GM21723 (cell line): ENCODE data around the gene SNAPIN.
A peak's percentile ranks its signal among the peaks of the same experiment; 100 is the strongest.
"Not testable (repeated sequence)": the region's sequence is repeated elsewhere in the genome, so short reads cannot be mapped to it uniquely, and the experiment has no call there.

Experiments
- ATAC-seq: cut with Tn5 transposase; IDR thresholded peaks from one replicate; pipeline ENCODE4 v1.9.1; 2021; ENCODE audit warnings: mild to moderate bottlenecking, moderate library complexity; ENCODE audit not compliant: unreplicated experiment

The SNAPIN gene

DNA sequence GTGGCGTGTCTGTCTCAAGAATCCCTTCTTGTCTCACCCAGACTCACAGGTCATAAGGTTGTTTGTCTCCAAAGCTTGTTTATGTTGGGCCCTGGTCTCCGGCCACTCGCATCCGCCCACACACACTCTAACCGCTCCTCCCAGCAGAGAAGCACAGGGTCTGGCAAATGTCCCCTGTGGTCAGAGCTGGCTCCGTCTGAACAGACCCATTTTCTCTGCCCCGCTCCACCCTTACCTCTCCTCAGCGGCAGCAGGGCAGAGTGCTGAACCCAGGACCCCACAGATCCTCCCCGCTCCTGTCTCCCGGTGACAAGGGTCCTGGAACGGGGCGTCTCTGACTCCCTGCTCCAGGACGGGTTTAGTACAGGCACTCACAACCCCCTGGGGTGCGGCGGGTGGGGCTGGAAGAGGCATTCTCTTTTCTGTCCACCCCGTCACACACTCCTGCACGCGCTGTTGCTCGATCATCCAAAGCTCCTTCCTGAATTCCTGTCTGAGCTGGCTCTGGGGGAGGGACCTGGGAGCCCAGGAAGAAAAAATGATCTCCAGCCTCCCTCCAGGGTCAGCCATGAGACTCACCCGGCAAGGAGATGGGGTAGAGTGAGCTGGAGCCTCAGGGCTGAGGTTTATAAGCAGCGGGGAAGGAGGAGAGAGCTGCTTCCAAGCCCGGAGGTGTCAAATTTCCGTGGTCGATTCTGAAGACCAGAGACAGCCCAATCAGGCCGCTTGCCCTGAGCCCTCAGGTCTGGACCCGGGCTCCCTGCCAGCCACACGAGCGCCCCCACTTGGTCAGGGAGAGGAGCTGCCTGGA, 31.4 kb upstream of the SNAPIN start, which contains the start of gene S100A13:
Gene S100A13, minus strand, starts transcription at position 602 of the 811 bp plus-strand sequence. CDS start 1,033 bp downstream, outside the sequence.
- no peak for ATAC-seq

DNA sequence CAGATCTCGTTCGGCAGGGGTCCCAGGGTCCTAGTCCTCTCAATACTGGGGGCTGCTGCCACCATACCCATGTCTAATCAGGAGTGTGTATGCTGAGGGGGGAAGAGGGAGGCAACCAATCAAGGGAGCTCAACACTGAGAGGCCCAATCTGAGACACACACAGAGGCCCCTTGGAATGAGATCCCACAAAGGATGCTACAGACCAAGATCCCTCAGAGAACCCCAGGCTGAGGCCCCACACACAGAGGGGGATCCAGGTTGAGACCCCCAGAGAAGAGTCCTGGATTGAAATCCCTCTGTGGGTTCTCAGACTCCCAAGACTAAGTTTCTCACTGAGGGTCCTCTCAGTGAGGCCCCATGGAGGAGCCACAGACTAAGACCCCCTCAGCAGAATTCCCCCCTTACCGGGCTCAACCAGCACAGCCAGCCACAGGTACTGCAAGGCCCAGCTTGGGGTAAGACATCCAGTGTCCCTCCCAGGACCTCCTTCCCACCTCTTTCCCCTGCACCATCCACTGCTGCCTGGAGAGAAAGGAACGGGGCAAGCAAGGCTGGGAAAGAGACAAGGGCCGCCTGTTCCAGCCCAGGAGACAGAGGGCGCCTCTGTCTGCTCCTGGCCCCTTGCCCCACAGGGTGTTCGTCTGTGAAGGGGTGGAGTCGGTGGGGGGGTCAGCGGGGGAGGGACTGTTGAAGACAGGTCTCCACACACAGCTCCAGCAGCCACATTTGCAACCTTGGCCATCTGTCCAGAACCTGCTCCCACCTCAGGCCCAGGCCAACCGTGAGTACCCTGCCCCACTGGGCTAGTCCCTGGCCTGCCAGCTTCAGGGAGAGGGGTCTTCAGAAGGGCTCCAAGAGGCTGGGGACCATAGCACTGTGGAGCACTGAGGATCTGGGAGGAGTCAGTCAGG, 30.5 kb upstream of the SNAPIN start, which contains the start of gene S100A1:
Gene S100A1, plus strand, starts transcription at position 720 of the 912 bp plus-strand sequence. CDS start 2,088 bp downstream, outside the sequence.
- ATAC-seq: no peak

DNA sequence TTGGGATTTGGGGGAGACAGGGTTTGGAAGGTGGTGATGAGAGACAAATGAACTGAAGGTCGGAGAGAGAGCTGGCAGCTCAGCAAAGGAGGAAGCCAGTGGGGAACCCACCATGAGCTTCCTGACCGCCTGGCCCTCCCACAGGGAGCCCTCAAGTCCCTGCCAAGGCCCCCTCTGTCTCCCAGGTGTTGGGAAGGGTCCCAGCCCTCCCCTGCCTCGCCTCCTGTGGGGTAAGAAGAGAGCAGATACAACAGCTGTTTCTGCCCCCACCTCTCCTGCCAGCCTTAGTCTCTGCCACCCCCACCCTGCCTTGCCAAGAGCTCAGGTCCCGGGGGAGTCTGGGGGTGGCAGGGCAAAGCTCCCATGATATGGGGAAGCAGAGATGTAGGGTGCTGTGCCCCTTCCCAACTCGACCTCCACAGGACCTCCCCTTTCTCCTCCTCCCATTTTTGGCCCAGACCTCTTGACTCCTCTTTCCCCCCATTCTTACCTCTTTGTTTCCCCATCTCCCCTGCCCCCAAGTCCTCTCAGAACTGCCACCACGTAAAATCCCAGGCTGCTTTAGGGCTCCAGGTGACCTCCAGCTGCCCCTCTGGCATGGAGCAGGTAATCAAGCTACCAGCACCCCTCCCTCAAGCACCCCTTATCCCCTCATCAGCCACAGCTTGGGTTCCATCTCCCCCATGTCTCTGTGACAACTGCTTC, 29.7 kb upstream of the SNAPIN start:
- no peak for ATAC-seq

DNA sequence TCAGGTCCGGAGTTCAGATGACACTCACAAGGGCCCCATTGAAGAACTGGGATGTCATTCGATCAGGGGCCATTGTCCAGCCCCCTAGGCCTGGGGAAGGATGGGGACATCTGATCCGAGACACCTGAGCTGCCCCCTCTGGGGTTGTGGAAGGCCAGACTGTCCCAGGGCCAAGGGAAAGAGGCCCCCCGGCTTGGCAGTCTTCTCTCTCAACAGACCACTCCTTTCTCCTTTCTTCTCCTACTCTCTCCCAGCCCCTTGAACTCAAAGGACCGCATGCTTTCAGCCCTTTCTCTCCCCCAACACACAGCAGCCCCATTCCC, 29.2 kb upstream of the SNAPIN start:
- ATAC-seq: no peak

DNA sequence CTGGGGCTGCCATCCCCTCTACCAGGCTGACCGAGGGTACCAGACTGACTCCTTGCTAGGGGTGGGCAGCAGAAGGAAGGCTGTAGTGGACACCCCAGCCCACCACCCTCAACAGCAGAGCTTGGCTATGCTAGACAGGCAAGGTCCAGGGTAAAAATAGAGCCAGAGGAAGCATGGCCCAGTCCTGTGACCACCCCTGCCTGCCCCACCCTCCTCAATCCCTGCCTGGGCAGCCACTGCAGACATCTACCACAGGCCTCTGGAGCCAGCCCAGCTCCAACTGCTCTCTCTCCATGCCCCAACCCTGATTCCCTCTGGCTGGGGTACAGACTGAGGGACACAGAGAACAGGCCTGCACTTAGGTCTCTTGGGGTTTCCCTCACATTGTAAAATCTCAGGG, 28.5 kb upstream of the SNAPIN start:
- ATAC-seq: no peak

DNA sequence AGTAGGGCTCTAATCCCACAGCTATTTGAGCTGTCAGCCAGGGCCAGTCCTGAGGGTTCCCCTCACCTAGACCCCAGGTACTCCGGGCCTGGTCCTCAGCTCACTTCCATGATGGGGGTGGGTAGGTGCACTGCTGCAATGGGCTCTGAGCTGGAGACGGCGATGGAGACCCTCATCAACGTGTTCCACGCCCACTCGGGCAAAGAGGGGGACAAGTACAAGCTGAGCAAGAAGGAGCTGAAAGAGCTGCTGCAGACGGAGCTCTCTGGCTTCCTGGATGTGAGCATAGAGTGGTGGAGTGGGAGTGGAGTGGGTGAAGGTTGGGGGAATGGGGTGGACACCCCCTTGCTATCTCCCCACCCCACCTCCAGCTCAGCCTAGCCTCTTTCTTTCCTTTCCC, 28.1 kb upstream of the SNAPIN start:
- no peak for ATAC-seq

DNA sequence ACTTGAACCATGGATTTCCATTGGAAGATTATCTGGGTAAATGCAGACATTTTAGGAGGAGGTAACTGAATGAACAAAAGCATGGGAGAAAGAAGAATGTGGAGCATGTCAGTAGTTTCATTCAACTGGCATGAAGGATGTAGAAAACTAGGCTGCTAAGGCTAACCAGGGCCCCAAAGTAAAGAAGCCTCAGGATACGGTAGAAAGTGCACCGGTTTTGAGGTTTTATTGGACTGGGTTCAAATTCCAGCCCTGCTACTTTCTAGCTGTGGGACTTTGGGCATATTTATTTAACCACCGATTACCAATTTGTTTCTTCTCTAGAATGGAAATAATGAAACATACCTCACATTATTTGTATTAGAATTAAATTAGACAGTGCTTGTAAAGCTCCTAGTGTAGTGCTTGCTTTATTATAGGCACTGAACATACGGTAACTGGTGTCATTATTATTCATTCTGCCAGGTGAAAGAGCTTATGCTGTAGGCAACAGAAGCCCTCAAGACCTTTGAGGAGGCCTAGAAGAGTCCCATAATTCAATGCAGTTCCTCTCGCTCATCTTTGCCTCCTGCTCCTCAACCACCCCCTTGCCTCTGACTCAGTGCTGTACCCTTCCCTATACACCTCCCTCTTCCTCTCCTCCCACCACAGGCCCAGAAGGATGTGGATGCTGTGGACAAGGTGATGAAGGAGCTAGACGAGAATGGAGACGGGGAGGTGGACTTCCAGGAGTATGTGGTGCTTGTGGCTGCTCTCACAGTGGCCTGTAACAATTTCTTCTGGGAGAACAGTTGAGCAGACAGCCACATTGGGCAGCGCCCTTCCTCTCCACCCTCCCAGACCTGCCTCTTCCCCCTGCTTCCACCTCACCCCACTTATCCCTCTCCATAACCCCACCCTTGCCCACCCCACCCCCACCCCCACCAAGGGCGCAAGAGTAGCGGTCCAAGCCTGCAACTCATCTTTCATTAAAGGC, 27.2 kb upstream of the SNAPIN start:
- no peak for ATAC-seq

DNA sequence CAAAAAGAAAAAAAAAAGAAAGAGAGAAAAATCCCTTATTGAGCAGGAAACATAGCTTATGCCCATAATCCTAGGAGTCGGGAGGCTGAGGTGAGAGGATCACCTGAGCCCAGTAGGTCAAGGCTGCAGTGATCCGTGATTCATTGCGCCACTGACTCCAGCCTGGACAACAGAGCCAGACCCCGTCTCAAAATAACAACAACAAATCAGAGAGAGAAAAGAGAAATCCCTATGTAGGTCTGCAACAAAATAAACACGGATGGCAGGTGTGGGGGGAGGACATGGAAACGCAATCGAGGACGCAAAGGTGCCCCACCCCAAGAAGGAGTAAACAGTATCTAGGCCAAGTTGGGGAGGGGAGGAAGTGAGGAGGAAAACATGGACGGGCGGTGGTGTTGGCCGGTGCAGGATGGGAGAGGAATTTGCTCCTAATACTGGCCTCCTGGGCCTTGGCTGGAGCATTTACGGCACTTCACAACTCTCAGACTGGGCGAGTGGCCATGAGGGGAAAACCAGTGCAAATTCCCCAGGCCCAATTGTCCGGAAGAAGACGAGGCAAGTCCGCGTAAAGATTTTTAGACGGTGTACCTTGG, 25.2 kb upstream of the SNAPIN start:
- ATAC-seq: no peak

DNA sequence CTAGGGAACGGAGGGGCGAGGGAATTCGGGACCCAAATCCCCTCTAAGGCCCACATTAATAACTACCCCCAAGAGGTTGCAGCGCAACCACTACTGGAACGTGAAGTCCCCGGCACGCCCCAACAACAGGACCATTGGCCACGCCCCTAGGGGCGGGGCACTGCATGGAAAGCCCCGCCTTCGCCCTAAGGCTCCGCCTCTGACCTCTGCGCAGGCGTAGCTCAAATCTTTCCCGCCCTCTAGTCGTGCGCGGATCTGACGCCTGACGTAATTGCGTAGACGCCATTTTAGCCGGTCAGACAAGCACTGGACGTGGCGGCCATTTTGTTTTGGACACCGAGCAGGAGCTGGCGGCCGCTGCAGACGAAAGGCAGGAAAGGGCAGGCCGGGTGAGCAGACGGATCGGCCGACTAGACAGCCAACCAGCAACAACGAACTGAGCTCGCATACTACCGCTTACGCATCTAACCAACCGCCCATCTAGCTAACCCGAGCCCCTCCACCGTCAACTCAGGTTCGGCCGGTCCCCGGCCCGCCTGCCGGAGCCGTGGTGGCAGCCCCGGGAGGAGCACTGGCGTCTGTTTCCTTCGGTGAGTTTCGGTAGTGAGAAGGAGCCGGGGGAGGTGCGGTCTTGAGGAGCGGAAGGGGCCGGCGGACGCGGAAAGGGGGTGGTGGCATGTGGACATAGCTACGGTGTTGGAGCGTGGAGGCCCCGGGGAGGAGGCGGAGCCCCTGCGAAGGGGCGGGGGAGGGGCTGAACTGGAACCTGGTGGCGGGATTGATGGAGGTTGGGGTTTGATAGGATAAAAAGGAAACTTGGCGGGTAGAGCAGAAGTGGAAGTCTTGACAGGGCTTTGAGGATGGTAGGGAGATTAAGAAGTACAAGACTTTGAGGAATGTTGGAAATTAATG, 24.5 kb upstream of the SNAPIN start, which contains the start of gene CHTOP:
Gene CHTOP, plus strand, starts transcription at position 313 of the 912 bp plus-strand sequence. CDS start 2,523 bp downstream, outside the sequence.
- peak; percentile 90 for ATAC-seq

DNA sequence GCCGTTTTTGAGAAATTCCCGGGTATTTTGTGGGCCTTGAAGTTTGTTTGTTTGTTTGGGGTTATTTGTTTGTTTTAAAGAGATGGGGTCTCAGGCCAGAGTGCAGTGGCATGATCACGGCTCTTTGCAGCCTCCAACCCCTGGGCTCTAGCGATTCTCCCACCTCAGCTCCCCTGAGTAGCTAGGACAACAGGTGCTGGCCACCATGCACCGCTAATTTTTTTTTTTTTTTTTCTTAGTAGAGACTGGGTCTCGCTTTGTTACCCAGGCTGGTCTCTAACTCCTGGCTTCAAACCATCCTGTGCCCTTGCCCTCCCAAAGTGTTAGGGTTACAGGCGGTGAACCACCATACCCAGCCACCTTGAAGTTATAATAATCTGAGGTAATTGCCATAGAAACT, 22.6 kb upstream of the SNAPIN start:
- no peak for ATAC-seq

DNA sequence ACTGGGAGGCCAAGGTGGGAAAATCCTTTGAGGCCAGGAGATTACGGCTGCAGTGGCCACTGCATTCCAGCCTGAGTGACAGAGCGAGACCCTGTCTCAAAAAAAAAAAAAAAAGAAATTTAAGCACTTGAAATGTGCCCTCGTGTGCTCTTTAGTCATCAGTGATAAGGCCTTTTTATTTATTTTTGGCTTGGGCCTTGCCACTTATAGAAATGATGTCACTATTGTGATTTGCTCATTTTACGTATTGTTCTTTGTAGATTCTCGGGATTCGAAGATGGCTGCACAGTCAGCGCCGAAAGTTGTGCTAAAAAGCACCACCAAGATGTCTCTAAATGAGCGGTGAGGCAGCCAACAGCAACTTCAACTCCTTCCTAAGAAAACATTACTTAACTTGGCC, 22.2 kb upstream of the SNAPIN start:
- no peak for ATAC-seq

DNA sequence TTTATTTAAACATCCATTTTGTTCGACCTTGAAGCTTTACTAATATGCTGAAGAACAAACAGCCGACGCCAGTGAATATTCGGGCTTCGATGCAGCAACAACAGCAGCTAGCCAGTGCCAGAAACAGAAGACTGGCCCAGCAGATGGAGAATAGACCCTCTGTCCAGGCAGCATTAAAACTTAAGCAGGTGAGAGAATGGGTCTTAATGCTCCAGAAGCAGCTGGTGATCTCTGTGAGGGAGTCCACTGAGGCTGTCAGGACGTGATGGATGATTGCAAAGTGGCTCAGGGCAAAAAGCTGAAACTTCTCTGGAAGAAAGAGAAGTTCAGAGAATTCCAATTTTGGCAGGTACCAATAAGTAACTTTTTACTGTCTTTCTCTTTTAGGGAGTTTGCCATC, 20.2 kb upstream of the SNAPIN start:
- ATAC-seq: no peak

DNA sequence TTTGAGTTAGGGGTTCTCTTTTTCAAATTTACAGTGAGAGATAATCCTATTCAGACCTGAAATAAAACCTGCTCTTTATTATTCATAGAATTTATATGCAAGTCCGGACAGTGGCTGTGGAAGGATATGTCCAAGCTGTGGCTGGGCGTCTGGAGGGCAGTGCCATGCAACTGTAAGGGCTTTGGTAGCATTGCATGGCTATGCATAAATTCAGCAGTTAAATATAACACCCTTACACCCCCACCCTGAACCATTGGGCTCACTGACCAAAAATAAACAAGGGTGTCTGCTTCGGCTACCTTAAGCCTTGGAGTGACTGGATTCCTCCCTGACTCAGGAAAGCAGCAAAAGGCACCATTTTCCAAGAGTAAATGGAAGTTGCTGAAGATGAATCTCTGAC, 19.2 kb upstream of the SNAPIN start:
- no peak for ATAC-seq

DNA sequence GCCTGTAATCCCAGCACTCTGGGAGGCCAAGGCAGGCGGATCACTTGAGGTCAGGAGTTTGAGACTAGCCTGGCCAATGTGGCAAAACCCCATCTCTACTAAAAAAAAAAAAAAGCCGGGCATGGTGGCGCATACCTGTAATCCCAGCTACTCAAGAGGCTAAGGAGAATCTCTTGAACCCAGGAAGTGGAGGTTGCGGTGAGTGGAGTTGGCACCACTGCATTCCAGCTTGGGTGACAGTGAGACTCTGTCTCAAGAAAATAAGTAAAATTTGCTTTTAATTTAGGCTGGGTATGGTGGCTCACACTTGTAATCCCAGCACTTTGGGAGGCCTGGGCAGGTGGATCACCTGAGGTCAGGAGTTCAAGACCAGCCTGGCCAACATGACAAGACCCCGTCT, 18.3 kb upstream of the SNAPIN start:
- not testable (repeated sequence) for ATAC-seq

DNA sequence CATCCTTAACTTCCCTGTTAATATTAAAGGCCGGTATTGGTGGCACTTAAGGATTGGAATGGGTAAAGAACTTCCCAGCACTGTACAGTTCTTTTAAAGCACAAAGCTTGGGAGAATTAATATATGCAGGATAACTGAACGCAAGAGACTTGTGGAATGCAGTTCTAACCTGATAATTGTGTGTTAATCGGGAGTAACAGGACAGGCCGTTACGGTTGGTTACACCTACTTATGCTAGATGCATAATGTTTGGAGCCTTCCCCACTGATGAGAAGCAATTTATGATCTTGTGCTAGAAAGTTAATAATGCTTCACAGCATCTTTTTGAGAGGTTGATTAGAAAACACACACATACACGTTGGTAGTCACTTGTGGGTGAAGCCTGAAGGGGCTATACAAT, 17.6 kb upstream of the SNAPIN start:
- ATAC-seq: no peak

DNA sequence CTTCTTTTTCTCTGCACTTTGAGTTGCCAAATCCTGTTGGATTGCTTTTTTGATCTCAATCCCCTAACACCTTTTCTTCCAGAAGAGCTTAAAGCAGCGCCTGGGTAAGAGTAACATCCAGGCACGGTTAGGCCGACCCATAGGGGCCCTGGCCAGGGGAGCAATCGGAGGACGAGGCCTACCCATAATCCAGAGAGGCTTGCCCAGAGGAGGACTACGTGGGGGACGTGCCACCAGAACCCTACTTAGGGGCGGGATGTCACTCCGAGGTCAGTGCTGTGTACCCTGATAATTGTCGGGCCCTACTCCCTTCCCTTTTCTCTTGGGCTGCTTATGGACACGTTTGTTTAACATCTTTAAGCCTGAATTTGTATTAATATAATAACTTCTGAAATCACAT, 16.3 kb upstream of the SNAPIN start:
- no peak for ATAC-seq

DNA sequence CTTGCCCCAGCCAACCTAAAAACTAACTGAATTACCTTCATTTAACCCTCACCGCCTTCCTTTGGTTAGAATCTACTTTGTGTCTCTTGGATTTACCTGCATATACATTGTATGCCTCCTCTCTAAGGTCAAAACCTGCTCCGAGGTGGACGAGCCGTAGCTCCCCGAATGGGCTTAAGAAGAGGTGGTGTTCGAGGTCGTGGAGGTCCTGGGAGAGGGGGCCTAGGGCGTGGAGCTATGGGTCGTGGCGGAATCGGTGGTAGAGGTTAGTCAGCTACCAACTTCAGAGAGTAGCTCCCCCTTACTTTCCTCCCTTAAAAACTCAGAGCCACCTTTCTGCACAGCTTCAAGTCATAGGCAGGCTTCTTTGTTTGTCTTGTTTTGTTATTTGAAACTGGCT, 15.4 kb upstream of the SNAPIN start:
- ATAC-seq: no peak

DNA sequence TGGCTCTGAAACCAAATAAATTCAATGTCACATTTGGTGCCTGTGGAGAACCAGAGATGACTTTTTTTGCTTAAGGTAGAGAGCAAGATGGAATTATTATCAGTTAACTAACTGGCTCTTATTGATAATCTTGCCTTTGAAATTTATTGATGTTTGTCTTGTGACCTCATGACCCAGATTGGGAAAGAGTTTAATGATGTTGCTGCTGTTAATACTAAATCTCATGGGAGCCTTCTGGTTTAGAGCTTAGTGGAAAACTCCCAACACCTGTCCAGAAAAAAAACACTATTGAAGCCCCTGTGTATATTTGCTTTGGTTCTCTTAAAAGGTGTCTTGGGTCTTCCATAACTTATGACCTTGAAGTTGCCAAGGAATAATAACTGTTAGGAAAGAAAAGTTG, 14.7 kb upstream of the SNAPIN start:
- no peak for ATAC-seq
